ENCODE data around the gene RPGR. TPM values are rescaled to one million over a fixed set of nuclear protein-coding genes. Genes with fewer than 3 reads are reported as not detected.

The RPGR gene
- total RNA-seq, 1 donor from 2014 or later: 1.6 TPM

Other genes with a start within 250 kb of the RPGR start
- 6.6 TPM for gene SRPX, start 106.6 kb downstream of the RPGR start, total RNA-seq
- 94.6 TPM for gene OTC, start 25.1 kb upstream of the RPGR start, total RNA-seq
- gene TSPAN7, start 234.0 kb upstream of the RPGR start, total RNA-seq: 8.1 TPM

Measured in left lobe of liver (tissue), 1 donor.